Measurements from ENCODE around the gene RFTN1.

DNA sequence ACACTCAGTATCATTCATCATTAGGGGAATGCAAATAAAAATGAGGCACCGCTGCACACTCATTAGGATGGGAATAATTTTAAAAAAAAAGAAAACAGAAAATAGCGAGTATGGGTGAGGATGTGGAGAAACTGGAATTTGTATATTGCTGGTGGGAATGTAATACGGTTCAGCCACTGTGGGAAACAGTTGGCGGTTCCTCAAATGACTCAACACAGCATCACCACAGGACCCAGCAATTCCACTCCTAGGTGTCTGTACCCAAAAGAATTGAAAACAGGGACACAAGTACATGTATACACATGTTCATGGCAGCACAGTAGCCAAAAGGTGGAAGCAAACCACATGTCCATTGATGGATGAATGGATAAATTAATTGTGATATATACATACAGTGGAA is 35.2 kb upstream of the RFTN1 start:
- TF ChIP-seq EP300 (IDR thresholded peaks at IDR 0.05) (no peak), POLR2A (IDR thresholded peaks at IDR 0.05) (no peak)
- TF ChIP-seq, protein P1, sequence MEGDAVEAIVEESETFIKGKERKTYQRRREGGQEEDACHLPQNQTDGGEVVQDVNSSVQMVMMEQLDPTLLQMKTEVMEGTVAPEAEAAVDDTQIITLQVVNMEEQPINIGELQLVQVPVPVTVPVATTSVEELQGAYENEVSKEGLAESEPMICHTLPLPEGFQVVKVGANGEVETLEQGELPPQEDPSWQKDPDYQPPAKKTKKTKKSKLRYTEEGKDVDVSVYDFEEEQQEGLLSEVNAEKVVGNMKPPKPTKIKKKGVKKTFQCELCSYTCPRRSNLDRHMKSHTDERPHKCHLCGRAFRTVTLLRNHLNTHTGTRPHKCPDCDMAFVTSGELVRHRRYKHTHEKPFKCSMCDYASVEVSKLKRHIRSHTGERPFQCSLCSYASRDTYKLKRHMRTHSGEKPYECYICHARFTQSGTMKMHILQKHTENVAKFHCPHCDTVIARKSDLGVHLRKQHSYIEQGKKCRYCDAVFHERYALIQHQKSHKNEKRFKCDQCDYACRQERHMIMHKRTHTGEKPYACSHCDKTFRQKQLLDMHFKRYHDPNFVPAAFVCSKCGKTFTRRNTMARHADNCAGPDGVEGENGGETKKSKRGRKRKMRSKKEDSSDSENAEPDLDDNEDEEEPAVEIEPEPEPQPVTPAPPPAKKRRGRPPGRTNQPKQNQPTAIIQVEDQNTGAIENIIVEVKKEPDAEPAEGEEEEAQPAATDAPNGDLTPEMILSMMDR (IDR thresholded peaks at IDR 0.05) = no peak

Measured in ovary (tissue), 3 donors.